Endometrial microvascular endothelial cells (primary cell): ENCODE results near the gene RNF224. TPM values are rescaled to one million over a fixed set of nuclear protein-coding genes. Genes with fewer than 3 reads are reported as not detected.

Experiments
- in situ Hi-C: cut with HindIII; loops from 2 replicates; pipeline ENCODE4 v1.10.0; 2017; ENCODE audit warnings: low sequenced_read_pairs, low pct_unique_long_range_greater_than_20kb; ENCODE audit errors: inconsistent ontology term
- total RNA-seq: library from RNA; depleted of rRNA; stranded (reverse); fragments of >200 nt; gene quantifications from one replicate; pipeline ENCODE4 v1.2.3, GENCODE V29; 2015; ENCODE audit errors: inconsistent ontology term

The RNF224 gene
- total RNA-seq, 1 donor from 2014 or later = not detected

- in situ Hi-C loops = no loop called here
These were observed 50.2 kb downstream of the RNF224 start, which contains the start of gene TOR4A for GRCh38 chr9:137277329-137278041. Gene TOR4A, plus strand, starts transcription at chr9:137277726. Its CDS starts 964 bp downstream, at chr9:137278690.

- in situ Hi-C loops = no loop called here
These were observed 50.9 kb downstream of the RNF224 start for GRCh38 chr9:137278061-137278701.

Other genes with a start within 250 kb of the RNF224 start
- gene PTGDS, start 250.0 kb upstream of the RNF224 start, total RNA-seq = not detected
- gene LCNL1, start 244.5 kb upstream of the RNF224 start, total RNA-seq = not detected
- gene PAXX, start 235.1 kb upstream of the RNF224 start, total RNA-seq = 49.0 TPM
- 4.8 TPM for gene CLIC3, start 230.9 kb upstream of the RNF224 start, total RNA-seq
- 4.0 TPM for gene ABCA2, start 199.3 kb upstream of the RNF224 start, total RNA-seq
- not detected for gene FUT7, start 195.4 kb upstream of the RNF224 start, total RNA-seq
- gene NPDC1, start 181.3 kb upstream of the RNF224 start, total RNA-seq = 65.7 TPM
- not detected for gene ENTPD2, start 173.4 kb upstream of the RNF224 start, total RNA-seq
- gene SAPCD2, start 156.9 kb upstream of the RNF224 start, total RNA-seq = 38.5 TPM
- 13.8 TPM for gene UAP1L1, start 150.0 kb upstream of the RNF224 start, total RNA-seq
- 106 TPM for gene MAN1B1, start 140.5 kb upstream of the RNF224 start, total RNA-seq
- 99.2 TPM for gene DPP7, start 112.8 kb upstream of the RNF224 start, total RNA-seq
- gene GRIN1, start 88.3 kb upstream of the RNF224 start, total RNA-seq = not detected
- not detected for gene LRRC26, start 57.5 kb upstream of the RNF224 start, total RNA-seq
- gene TMEM210, start 55.4 kb upstream of the RNF224 start, total RNA-seq = not detected
- gene ANAPC2, start 38.9 kb upstream of the RNF224 start, total RNA-seq = 14.9 TPM
- gene SSNA1, start 38.8 kb upstream of the RNF224 start, total RNA-seq = 117 TPM
- gene TPRN, start 26.8 kb upstream of the RNF224 start, total RNA-seq = 8.8 TPM
- 28.1 TPM for gene TMEM203, start 21.9 kb upstream of the RNF224 start, total RNA-seq
- 19.6 TPM for gene NDOR1, start 21.8 kb upstream of the RNF224 start, total RNA-seq
- gene RNF208, start 5.3 kb upstream of the RNF224 start, total RNA-seq = not detected
- not detected for gene CYSRT1, start 2.3 kb upstream of the RNF224 start, total RNA-seq
- gene SLC34A3, start 3.4 kb downstream of the RNF224 start, total RNA-seq = not detected
- gene TUBB4B, start 13.8 kb downstream of the RNF224 start, total RNA-seq = 1,061 TPM
- gene STPG3, start 23.8 kb downstream of the RNF224 start, total RNA-seq = not detected
- gene NELFB, start 27.8 kb downstream of the RNF224 start, total RNA-seq = 72.0 TPM
- gene TOR4A, start 50.2 kb downstream of the RNF224 start, total RNA-seq = 53.1 TPM
- 16.1 TPM for gene NRARP, start 74.8 kb downstream of the RNF224 start, total RNA-seq
- gene EXD3, start 195.7 kb downstream of the RNF224 start, total RNA-seq = 4.0 TPM
- gene NOXA1, start 195.9 kb downstream of the RNF224 start, total RNA-seq = 0.74 TPM
- gene ENTPD8, start 213.9 kb downstream of the RNF224 start, total RNA-seq = not detected
- 43.8 TPM for gene NSMF, start 231.8 kb downstream of the RNF224 start, total RNA-seq